B cell (primary cell): ENCODE measurements around the gene D2HGDH. TPM values are rescaled to one million over a fixed set of nuclear protein-coding genes. Genes with fewer than 3 reads are reported as not detected.

Source experiments
- ATAC-seq: fragments of 200-7000 bp; cut with Tn5 transposase; one replicate; pipeline ENCODE4 v1.10.0; 2021; ENCODE audit warnings: low read depth, mild to moderate bottlenecking, moderate number of reproducible peaks, moderate library complexity
- CTCF ChIA-PET: fragments of 350-600 bp; sonication (Branson Sonifier 250); formaldehyde crosslinking; loops from one replicate; lab custom pipeline; 2021; ENCODE audit warnings: antibody characterized with exemption, inconsistent platforms; lab: Charles Lee
- POLR2A ChIA-PET: fragments of 350-600 bp; sonication (Branson Sonifier 250); formaldehyde crosslinking; loops from one replicate; lab custom pipeline; 2021; ENCODE audit warnings: antibody characterized with exemption; lab: Charles Lee
- DNase-seq: peaks from one replicate; pipeline ENCODE4 v3.0.0; 2013
- H2AFZ ChIP-seq: 2 replicates; pipeline ENCODE4 v1.6.1; 2012; ENCODE audit warnings: mild to moderate bottlenecking, low read depth, low read length; ENCODE audit not compliant: insufficient read depth, poor library complexity, severe bottlenecking
- H3K27ac ChIP-seq, 2 donors: 1 replicate in 1 of 2; 2 replicates in 1 of 2; pipeline ENCODE4 v1.5.1; 2012 to 2013; ENCODE audit warnings: low read length in 2 of 2, mild to moderate bottlenecking in 2 of 2, moderate library complexity in 1 of 2
- H3K27me3 ChIP-seq, 4 experiments: fragments of 200-600 bp in 1 of 4; sonication (generic) in 1 of 4; replicated peaks in 1 of 4; 1 replicate in 2 of 4; 2 replicates in 2 of 4; pipeline versions ENCODE4 v1.6.1 to v1.7.0; 2013 to 2016; ENCODE audit warnings: low read length in 3 of 4, mild to moderate bottlenecking in 2 of 4, mixed read lengths in 1 of 4, moderate library complexity in 1 of 4; ENCODE audit not compliant: insufficient read depth in 4 of 4, control insufficient read depth in 3 of 4; ENCODE audit errors: control extremely low read depth in 1 of 4
- H3K36me3 ChIP-seq, 2 experiments: replicated peaks in 1 of 2; 1 replicate in 1 of 2; 2 replicates in 1 of 2; pipeline versions ENCODE4 v1.6.1 to v1.7.1; 2013; ENCODE audit warnings: low read length in 1 of 2; ENCODE audit not compliant: insufficient read depth in 2 of 2, control insufficient read depth in 1 of 2; ENCODE audit errors: control extremely low read depth in 1 of 2, extremely low read depth in 1 of 2
- H3K4me1 ChIP-seq, 2 donors: fragments of 200-600 bp in 1 of 2; sonication (generic) in 1 of 2; 1 replicate in 1 of 2; 2 replicates in 1 of 2; pipeline versions ENCODE4 v1.5.1 to v1.6.1; 2013 to 2017; ENCODE audit warnings: low read length in 2 of 2; ENCODE audit not compliant: control insufficient read depth in 2 of 2, insufficient read depth in 2 of 2
- H3K4me2 ChIP-seq: replicated peaks from 2 replicates; pipeline ENCODE3; 2012; ENCODE audit warnings: mild to moderate bottlenecking, low read depth, low read length; ENCODE audit not compliant: poor library complexity, severe bottlenecking
- H3K4me3 ChIP-seq, 5 experiments: fragments of 200-600 bp in 1 of 5; sonication (generic) in 1 of 5; 1 replicate in 3 of 5; 2 replicates in 2 of 5; pipeline versions ENCODE4 v1.5.1 to v1.7.0; 2011 to 2016; ENCODE audit warnings: low read length in 4 of 5, mild to moderate bottlenecking in 4 of 5, low read depth in 2 of 5, control low read depth in 1 of 5, moderate library complexity in 1 of 5; ENCODE audit not compliant: insufficient read depth in 1 of 5; ENCODE audit errors: control extremely low read depth in 1 of 5, extremely low read depth in 1 of 5
- H3K79me2 ChIP-seq: fragments of 200-600 bp; sonication (generic); one replicate; pipeline ENCODE4 v1.6.0; 2016; ENCODE audit warnings: low read length; ENCODE audit not compliant: control insufficient read depth, insufficient read depth
- H3K9ac ChIP-seq: fragments of 200-600 bp; sonication (generic); 2 replicates; pipeline ENCODE4 v1.6.1; 2017; ENCODE audit warnings: mild to moderate bottlenecking, low read length, moderate library complexity
- H3K9me3 ChIP-seq, 3 donors: one replicate each; pipeline versions ENCODE4 v1.6.1 to v1.7.1; 2013; ENCODE audit warnings: low read length in 2 of 3; ENCODE audit not compliant: control insufficient read depth in 2 of 3, insufficient read depth in 1 of 3; ENCODE audit errors: control extremely low read depth in 1 of 3
- H4K20me1 ChIP-seq: 2 replicates; pipeline ENCODE4 v1.6.0; 2012; ENCODE audit warnings: mild to moderate bottlenecking, low read length; ENCODE audit not compliant: insufficient read depth, control insufficient read depth, poor library complexity, severe bottlenecking
- H3K27ac Mint-ChIP-seq: one replicate; pipeline ENCODE4 v1.8.0; 2021; ENCODE audit warnings: mixed read lengths
- H3K27me3 Mint-ChIP-seq: one replicate; pipeline ENCODE4 v1.8.0; 2021; ENCODE audit warnings: mixed read lengths
- H3K4me1 Mint-ChIP-seq: one replicate; pipeline ENCODE4 v1.8.0; 2021; ENCODE audit warnings: mixed read lengths
- H3K4me3 Mint-ChIP-seq: one replicate; pipeline ENCODE4 v1.8.0; 2021; ENCODE audit warnings: mixed read lengths
- H3K9me3 Mint-ChIP-seq: one replicate; pipeline ENCODE4 v1.8.0; 2022; ENCODE audit warnings: mixed read lengths; ENCODE audit not compliant: insufficient read depth
- CTCF ChIP-seq: fragments of 200-600 bp; IDR thresholded peaks from one replicate; pipeline ENCODE4 v1.8.0; 2022; ENCODE audit warnings: antibody characterized with exemption, mild to moderate bottlenecking
- EZH2 ChIP-seq: IDR thresholded peaks from 2 replicates; pipeline ENCODE4 v1.6.1; 2012; ENCODE audit warnings: borderline replicate concordance, low read depth, mild to moderate bottlenecking, moderate library complexity, low read length; ENCODE audit not compliant: insufficient read depth, poor library complexity, severe bottlenecking
- WGBS: methylation state at CpG from one replicate; pipeline ENCODE4 v1.1.5; 2013; ENCODE audit warnings: missing lambda C conversion rate; ENCODE audit not compliant: insufficient coverage; 5-methylcytosine and 5-hydroxymethylcytosine counted together
- intact Hi-C: fragments of 100-400 bp; cut with micrococcal nuclease; formaldehyde crosslinking; loops from one replicate; pipeline ENCODE4 v1.10.0; 2022
- polyA plus RNA-seq: library from polyadenylated mRNA; depleted of rRNA; stranded (reverse); fragments of >200 nt; gene quantifications from 2 replicates; pipeline ENCODE4 v1.2.3, GENCODE V29; 2012
- total RNA-seq, 2 donors: library from RNA; stranded (reverse); fragments of 120-200 nt in 1 of 2; gene quantifications; 1 replicate in 1 of 2; 2 replicates in 1 of 2; pipeline versions ENCODE4 v1.2.3 to v1.2.4, GENCODE V29; 2013 to 2022

The D2HGDH gene
- total and polyA plus RNA-seq, 2 donors (not counting 1 experiment from before 2014, with no cell fraction given), result 44.0 to 67.7 TPM

- H3K27me3 ChIP-seq, result no peaks in the 10 kb centered on the region
- no peak overlapping the region for H3K4me3 ChIP-seq
- CTCF ChIA-PET, result no interaction called here
- Mint-ChIP-seq H3K9me3 (no peaks in the 10 kb centered on the region), H3K27me3 (no peaks in the 10 kb centered on the region), H3K27ac (no peak overlapping the region), H3K4me3 (no peak overlapping the region), H3K4me1 (peaks cover 17% of the 10 kb centered on the region)
- H3K4me1 ChIP-seq, result peaks cover 4 to 19% of the 10 kb centered on the region in 2 donors
- TF ChIP-seq CTCF (no peak), EZH2 (no peak)
- peaks cover 12% of the 10 kb centered on the region for H3K79me2 ChIP-seq
- POLR2A ChIA-PET, result no interaction called here
- H3K36me3 ChIP-seq, result no peaks in the 10 kb centered on the region
- H4K20me1 ChIP-seq, result no peaks in the 10 kb centered on the region
- 96% methylated on average over 17 of the region's 17 CpGs for whole genome bisulfite sequencing
- peaks cover 0 to 16% (median 0%) of the 10 kb centered on the region in 3 donors for H3K9me3 ChIP-seq
- DNase-seq, result no peak
- no peak for ATAC-seq
- no peak overlapping the region for H3K9ac ChIP-seq
- H2AFZ ChIP-seq, result no peak overlapping the region
- no peak overlapping the region for H3K27ac ChIP-seq
- no peak overlapping the region for H3K4me2 ChIP-seq
- intact Hi-C loops, result no loop called here
These were observed 3.7 kb downstream of the D2HGDH start for GRCh38 chr2:241738040-241738686.

DNA sequence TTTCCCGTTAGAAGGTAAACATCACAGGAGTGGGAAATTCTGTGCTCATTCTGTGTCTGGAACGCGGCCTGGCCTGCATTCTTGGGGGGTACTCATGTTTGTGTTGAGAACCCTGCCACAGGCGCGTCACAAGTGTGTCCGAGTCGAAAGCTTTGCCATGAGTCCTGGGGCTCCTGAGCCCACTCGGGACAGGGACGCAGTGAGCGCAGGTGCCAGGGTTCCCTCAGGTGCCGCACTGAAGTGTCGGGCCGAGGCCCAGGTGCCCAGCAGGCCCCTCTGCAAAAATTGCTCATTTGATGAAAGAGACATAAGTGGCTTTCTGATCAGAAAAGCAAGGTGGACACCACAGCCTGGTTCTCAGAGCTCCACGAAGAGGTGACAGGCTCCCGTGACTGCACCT is 4.7 kb downstream of the D2HGDH start:
- ChIA-PET CTCF (no interaction called here), POLR2A (no interaction called here)
- H3K4me3 ChIP-seq, result no peak overlapping the region
- intact Hi-C loops, result no loop called here
- DNase-seq, result no peak
- H3K27me3 Mint-ChIP-seq, result no peaks in the 10 kb centered on the region
- H3K27ac ChIP-seq, result no peak overlapping the region
- no peaks in the 10 kb centered on the region for H4K20me1 ChIP-seq
- peaks cover 0 to 10% of the 10 kb centered on the region in 2 donors for H3K4me1 ChIP-seq
- peaks cover 13% of the 10 kb centered on the region for H3K4me1 Mint-ChIP-seq
- H3K36me3 ChIP-seq, result peaks cover 0 to 4% of the 10 kb centered on the region in 2 experiments
- peaks cover 0 to 17% (median 0%) of the 10 kb centered on the region in 3 donors for H3K9me3 ChIP-seq
- H3K27ac Mint-ChIP-seq, result no peak overlapping the region
- TF ChIP-seq CTCF (no peak), EZH2 (no peak)
- H3K9me3 Mint-ChIP-seq, result no peaks in the 10 kb centered on the region
- no peak overlapping the region for H2AFZ ChIP-seq
- no peak overlapping the region for H3K4me2 ChIP-seq
- H3K9ac ChIP-seq, result no peak overlapping the region
- H3K79me2 ChIP-seq, result peaks cover 12% of the 10 kb centered on the region
- no peak for ATAC-seq
- WGBS, result 90% methylated on average over 15 of the region's 15 CpGs
- H3K4me3 Mint-ChIP-seq, result no peak overlapping the region
- no peaks in the 10 kb centered on the region for H3K27me3 ChIP-seq
